GM12865 (cell line): ENCODE results near the gene E2F6.

Experiments used
- DNase-seq: peaks from one replicate; pipeline ENCODE4 v3.0.0; 2010; ENCODE audit warnings: low read depth
- H3K4me3 ChIP-seq: 2 replicates; pipeline ENCODE4 v1.5.1; 2011; ENCODE audit warnings: mild to moderate bottlenecking, low read depth, low read length, control low read depth
- TF ChIP-seq, protein P1 (sequence below): IDR thresholded peaks from 2 replicates; pipeline ENCODE4 v1.5.1; 2011; ENCODE audit warnings: low read length, control low read depth, low read depth, inconsistent platforms; ENCODE audit not compliant: insufficient read depth; ENCODE audit errors: missing control alignments

The E2F6 gene

DNA sequence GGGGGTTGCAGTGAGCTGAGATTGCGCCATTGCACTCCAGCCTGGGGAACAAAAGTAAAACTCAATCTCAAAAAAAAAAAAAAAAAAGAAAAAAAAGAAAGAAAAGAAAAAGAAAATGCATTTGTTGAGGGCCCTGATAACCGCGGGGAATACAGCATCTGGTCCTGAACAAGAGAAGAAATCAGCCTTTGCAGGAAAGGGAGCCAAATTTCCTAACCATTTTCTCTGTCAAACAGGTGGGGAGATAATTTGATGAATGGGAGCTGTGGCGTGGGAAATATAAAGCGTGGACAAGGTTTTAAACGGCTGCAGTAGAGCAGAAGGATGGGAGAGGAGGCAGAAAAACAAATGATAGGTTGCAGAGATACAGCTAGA lies 864 bp downstream of the E2F6 start:
- TF ChIP-seq, protein P1, sequence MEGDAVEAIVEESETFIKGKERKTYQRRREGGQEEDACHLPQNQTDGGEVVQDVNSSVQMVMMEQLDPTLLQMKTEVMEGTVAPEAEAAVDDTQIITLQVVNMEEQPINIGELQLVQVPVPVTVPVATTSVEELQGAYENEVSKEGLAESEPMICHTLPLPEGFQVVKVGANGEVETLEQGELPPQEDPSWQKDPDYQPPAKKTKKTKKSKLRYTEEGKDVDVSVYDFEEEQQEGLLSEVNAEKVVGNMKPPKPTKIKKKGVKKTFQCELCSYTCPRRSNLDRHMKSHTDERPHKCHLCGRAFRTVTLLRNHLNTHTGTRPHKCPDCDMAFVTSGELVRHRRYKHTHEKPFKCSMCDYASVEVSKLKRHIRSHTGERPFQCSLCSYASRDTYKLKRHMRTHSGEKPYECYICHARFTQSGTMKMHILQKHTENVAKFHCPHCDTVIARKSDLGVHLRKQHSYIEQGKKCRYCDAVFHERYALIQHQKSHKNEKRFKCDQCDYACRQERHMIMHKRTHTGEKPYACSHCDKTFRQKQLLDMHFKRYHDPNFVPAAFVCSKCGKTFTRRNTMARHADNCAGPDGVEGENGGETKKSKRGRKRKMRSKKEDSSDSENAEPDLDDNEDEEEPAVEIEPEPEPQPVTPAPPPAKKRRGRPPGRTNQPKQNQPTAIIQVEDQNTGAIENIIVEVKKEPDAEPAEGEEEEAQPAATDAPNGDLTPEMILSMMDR, result no peak
- no peak for DNase-seq
- peak overlapping the region; percentile 93 for H3K4me3 ChIP-seq

DNA sequence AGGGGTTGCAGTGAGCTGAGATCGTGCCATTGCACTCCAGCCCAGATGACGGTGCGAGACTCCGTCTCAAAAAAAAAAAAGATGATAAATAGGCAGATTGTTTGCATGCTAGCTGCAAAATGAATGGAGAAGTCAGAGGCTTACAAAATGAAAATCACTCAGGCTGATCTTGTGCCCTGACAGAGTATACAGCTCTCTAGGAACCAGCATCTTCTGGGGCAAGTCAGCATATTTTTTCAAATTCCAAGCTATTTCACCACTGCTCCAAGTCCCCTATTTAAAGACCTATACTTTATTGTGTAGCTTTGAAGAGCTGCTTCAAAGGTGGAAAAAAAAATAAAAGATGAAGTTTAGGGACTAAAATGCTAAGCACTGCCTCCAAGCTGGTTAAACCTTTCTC lies 6.1 kb downstream of the E2F6 start:
- TF ChIP-seq, protein P1, result no peak
- H3K4me3 ChIP-seq, result no peak overlapping the region

DNA sequence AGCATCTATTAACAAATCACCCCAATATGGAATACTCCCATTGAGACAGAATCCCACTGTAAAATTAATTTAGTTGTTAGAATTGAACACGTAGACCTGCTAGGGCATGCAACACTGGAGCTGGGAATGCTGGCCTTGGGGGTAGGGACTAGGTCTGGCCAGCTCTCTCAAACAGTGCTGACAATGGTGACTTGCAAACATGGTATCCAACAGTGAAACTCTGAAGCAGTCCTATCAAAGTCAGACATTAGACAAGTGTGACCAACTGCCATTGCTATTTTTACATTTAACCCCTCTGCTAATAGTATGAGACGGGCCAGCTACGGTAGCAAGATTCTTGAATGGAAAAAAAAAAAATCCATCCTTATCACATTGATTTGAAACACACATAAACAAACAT lies 7.2 kb downstream of the E2F6 start:
- H3K4me3 ChIP-seq, result no peak overlapping the region
- TF ChIP-seq, protein P1, result no peak
- DNase-seq, result no peak

More for the DNA sequence above, 6.1 kb downstream of the E2F6 start:
- no peak for DNase-seq

DNA sequence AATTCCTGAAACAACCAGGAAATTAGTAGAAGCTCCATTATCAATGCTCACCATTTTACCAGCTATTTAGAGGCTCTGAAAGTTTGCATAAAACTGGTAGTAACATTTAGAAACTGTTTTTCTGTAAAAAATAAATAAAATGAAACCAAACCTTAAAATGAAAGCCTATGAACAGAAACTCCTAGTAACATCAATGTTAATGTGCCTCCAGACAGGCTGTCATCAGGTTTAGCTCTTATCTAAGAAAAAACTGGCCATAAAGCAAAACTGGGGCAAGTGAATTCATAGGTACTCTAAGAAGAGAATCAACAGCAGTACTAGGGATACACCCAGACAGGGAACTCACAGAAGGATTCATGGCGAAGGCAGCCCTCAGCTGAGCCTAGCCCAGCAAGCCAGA lies 8.0 kb downstream of the E2F6 start:
- TF ChIP-seq, protein P1, result no peak
- no peak overlapping the region for H3K4me3 ChIP-seq
- peak; percentile 27 for DNase-seq

DNA sequence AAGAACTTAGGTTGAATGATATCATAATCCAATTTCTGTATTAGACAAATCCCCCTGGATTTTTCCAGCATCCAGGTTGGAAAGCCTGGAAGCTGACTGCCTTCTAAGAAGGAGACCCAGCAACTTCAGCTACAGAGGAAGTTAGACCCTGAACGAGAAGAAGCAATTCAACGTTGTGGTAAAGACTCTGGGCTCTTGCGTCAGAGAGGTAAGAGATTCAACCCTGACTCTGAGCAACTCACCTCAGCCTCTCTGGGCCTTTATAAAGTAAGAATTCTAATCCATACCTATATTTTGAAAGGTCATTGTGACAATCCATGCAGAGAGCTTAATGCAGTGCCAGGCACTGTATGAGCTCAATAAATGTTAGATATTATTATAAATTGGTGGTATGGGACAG lies 9.7 kb downstream of the E2F6 start:
- no peak overlapping the region for H3K4me3 ChIP-seq
- DNase-seq, result no peak
- TF ChIP-seq, protein P1, result no peak

DNA sequence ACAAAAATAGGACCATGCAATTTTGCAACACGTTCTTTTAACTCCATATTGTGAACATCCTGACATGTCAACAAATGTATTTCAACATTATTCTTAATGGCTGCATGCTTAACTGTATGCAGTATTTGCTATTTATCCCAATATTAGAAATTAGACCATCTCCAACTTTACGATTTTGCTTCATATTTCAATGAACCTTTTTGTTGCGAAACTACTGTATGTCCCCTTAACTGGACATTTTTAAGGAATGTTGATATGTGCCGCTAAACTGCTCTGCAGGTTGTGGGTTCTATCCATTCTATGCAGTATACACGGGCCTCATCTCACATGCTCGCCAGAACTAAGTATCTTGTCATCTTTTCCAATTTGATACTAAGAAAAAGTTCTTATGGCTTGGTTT lies 11.1 kb downstream of the E2F6 start:
- TF ChIP-seq, protein P1, result no peak
- DNase-seq, result no peak
- no peak overlapping the region for H3K4me3 ChIP-seq

DNA sequence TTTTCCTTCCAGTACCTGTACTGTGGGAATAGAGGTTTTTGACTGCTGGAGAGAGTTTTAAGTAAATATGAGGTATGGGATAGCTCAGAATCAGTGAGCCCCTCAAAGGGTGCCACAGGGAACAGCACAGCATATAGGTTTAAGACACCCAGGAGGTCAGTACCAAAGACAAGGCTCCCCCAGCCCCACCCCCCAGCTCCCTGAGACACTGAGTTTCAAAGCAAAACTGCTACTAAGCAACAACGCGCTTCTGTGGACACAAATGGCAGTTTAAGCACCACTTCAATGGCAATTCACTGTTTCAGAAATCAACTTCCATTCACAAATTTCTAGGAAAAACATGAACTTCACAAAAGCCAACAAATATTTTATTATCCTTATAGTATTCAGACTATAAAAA lies 15.2 kb downstream of the E2F6 start:
- H3K4me3 ChIP-seq, result no peak overlapping the region
- no peak for DNase-seq
- TF ChIP-seq, protein P1, result no peak
